Ovary (tissue), 3 donors: ENCODE measurements around the gene RSU1.

Experiments used
- EP300 ChIP-seq: sonication (generic); formaldehyde crosslinking; IDR thresholded peaks from one replicate; pipeline ENCODE4 v1.6.1; 2017; ENCODE audit warnings: antibody characterized with exemption
- POLR2A ChIP-seq: fragments of 450-650 bp; IDR thresholded peaks from one replicate; pipeline ENCODE4 v1.6.1; 2017; ENCODE audit warnings: antibody characterized with exemption, mild to moderate bottlenecking, moderate library complexity
- TF ChIP-seq, protein P1 (sequence below), 3 donors: fragments of 450-650 bp in 2 of 3; fragments of 200-600 bp in 1 of 3; IDR thresholded peaks; one replicate each; pipeline versions ENCODE4 v1.5.1 to v1.8.0; 2016 to 2022; ENCODE audit warnings: antibody characterized with exemption in 3 of 3, mild to moderate bottlenecking in 1 of 3
- donor health status: DM: no; HTN: no; CAD: no.

DNA sequence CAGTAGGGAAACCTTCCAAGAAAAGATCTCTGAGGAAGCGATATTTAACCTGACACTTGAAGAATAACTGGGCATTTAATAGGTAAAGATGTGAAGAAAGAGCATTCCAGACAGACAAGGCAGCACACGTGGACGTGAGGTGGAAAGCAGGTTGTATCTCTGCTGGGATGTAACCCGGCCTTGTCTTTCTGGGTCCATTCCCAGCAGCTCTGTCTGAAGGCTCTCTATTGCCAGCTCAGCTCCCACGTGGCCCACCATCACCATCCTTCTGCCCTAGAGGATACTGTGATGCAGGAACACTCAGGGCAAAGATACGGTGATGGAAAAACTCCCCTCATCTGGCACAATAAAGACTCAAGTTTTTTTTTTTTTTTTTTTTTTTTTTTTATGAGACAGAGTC is 137.7 kb downstream of the RSU1 start:
- TF ChIP-seq, protein P1, sequence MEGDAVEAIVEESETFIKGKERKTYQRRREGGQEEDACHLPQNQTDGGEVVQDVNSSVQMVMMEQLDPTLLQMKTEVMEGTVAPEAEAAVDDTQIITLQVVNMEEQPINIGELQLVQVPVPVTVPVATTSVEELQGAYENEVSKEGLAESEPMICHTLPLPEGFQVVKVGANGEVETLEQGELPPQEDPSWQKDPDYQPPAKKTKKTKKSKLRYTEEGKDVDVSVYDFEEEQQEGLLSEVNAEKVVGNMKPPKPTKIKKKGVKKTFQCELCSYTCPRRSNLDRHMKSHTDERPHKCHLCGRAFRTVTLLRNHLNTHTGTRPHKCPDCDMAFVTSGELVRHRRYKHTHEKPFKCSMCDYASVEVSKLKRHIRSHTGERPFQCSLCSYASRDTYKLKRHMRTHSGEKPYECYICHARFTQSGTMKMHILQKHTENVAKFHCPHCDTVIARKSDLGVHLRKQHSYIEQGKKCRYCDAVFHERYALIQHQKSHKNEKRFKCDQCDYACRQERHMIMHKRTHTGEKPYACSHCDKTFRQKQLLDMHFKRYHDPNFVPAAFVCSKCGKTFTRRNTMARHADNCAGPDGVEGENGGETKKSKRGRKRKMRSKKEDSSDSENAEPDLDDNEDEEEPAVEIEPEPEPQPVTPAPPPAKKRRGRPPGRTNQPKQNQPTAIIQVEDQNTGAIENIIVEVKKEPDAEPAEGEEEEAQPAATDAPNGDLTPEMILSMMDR (IDR thresholded peaks at IDR 0.05): no peak
- no peak for TF ChIP-seq EP300
- no peak for TF ChIP-seq POLR2A
